Sigmoid colon (tissue), 4 donors: ENCODE data around the gene APBB2.

Experiments used
- POLR2AphosphoS5 ChIP-seq, 4 donors: sonication (generic); formaldehyde crosslinking; IDR thresholded peaks; one replicate each; pipeline ENCODE4 v1.6.1; 2017; ENCODE audit warnings: antibody characterized with exemption in 4 of 4
- TF ChIP-seq, protein P1 (sequence below), 4 experiments: fragments of 450-650 bp in 3 of 4; fragments of 200-600 bp in 1 of 4; IDR thresholded peaks; one replicate each; pipeline ENCODE4 v1.5.1; 2016 to 2019; ENCODE audit warnings: antibody characterized with exemption in 4 of 4, mild to moderate bottlenecking in 3 of 4, moderate library complexity in 2 of 4

DNA sequence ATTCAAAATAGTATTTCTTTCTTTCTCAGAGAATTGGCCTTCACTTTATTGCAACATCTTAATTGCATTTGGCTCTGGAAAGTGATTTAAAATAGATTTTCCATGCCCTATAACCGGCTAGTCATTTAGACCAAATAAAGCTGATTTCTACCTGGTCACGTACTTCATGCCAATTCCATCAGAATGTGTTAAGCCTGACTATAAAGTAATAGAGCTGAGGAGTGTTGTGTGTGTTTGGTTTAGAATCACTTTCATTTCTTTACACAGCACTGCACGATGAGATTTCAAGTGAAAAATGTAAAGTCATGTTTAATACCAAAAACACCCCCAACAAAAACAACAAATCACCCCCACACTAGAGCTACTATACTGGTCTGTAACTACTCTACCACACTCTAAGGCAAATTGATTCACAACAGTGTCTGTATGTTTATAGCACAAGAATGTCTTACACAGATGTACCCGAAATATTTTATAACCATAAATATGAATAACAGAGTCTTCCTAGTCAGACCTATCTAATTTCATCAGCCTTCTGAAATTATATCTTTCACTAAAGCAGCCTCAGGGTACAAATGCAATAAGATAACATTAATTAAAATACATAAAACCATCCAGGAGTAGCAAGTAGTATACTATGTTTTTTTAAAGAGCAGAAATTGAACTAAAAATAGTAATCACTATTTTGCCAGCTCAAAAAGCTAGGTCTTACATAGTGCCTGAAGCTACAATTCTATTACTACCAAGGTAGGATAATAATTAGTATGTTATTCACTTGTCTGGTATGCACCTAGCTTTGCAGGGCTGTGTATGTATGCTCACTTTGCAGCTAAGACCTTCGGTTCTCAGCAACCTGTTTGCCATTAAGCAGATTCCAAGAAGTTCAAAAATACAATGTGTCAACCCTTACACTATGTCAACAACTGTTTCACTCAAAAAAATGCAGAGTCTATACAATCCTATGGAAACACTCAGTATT is 28.4 kb downstream of the APBB2 start:
- TF ChIP-seq, protein P1, sequence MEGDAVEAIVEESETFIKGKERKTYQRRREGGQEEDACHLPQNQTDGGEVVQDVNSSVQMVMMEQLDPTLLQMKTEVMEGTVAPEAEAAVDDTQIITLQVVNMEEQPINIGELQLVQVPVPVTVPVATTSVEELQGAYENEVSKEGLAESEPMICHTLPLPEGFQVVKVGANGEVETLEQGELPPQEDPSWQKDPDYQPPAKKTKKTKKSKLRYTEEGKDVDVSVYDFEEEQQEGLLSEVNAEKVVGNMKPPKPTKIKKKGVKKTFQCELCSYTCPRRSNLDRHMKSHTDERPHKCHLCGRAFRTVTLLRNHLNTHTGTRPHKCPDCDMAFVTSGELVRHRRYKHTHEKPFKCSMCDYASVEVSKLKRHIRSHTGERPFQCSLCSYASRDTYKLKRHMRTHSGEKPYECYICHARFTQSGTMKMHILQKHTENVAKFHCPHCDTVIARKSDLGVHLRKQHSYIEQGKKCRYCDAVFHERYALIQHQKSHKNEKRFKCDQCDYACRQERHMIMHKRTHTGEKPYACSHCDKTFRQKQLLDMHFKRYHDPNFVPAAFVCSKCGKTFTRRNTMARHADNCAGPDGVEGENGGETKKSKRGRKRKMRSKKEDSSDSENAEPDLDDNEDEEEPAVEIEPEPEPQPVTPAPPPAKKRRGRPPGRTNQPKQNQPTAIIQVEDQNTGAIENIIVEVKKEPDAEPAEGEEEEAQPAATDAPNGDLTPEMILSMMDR (IDR thresholded peaks at IDR 0.05): no peak
- no peak for TF ChIP-seq POLR2AphosphoS5 (IDR thresholded peaks at IDR 0.05)
